K562 (cell line): ENCODE results near the gene ALDOB. TPM values are rescaled to one million over a fixed set of nuclear protein-coding genes. Genes with fewer than 3 reads are reported as not detected.

Source experiments
- ATAC-seq: fragments of 200-7000 bp; cut with Tn5 transposase; 3 replicates; pipeline ENCODE4 v1.9.1; 2020; ENCODE audit warnings: moderate library complexity
- BruUV-seq: library from RNA; stranded (reverse); fragments of 400-500 nt; replicated peaks from 2 replicates; lab custom pipeline; 2021; lab: Mats Ljungman, UMichigan
- CTCF ChIA-PET: fragments of 300-600 bp; formaldehyde crosslinking; extraction: SDS; loops from one replicate; lab custom pipeline; 2021; ENCODE audit warnings: low intra/inter-chr PET ratio; lab: Yijun Ruan, JAX
- POLR2A ChIA-PET: fragments of 300-600, 350-650 bp; sonication (Branson Sonifier 250); formaldehyde crosslinking; extraction: SDS; loops from one replicate; lab custom pipeline; 2021; ENCODE audit warnings: antibody characterized with exemption, inconsistent platforms; lab: Yijun Ruan, JAX
- DNase-seq, 4 experiments: peaks; one replicate each; pipeline versions ENCODE4 v3.0.0 to v3.0.0-alpha.2; 2011 to 2018; ENCODE audit warnings: low spot score in 3 of 4, mixed read lengths in 3 of 4; ENCODE audit errors: extremely low read depth in 1 of 4
- FAIRE-seq: peaks from 2 replicates; lab custom pipeline; 2011; peaks lifted over from hg19 to GRCh38; lab: Jason Lieb, UNC
- H2AFZ ChIP-seq: 2 replicates; pipeline ENCODE4 v1.6.0; 2011; ENCODE audit warnings: low read depth, low read length, control low read depth, inconsistent platforms
- H3K27ac ChIP-seq: fragments of 200-600 bp; 3 replicates; pipeline ENCODE4 v1.8.0; 2011; ENCODE audit warnings: low read depth, mild to moderate bottlenecking, control low read depth, inconsistent platforms, low read length, moderate library complexity, mixed read lengths; ENCODE audit errors: extremely low read depth
- H3K27me3 ChIP-seq, 2 experiments: fragments of 300-600 bp in 1 of 2; 2 replicates in 1 of 2; 3 replicates in 1 of 2; pipeline versions ENCODE4 v1.6.0 to v1.8.0; 2011; ENCODE audit warnings: inconsistent platforms in 2 of 2, low read length in 2 of 2, mild to moderate bottlenecking in 1 of 2, mixed read lengths in 1 of 2, moderate library complexity in 1 of 2; ENCODE audit not compliant: control insufficient read depth in 2 of 2, insufficient read depth in 2 of 2
- H3K36me3 ChIP-seq: fragments of 300-600 bp; 3 replicates; pipeline ENCODE4 v1.8.0; 2011; ENCODE audit warnings: mild to moderate bottlenecking, low read length, inconsistent platforms; ENCODE audit not compliant: control insufficient read depth, insufficient read depth
- H3K4me1 ChIP-seq, 2 experiments: fragments of 200-600 bp in 1 of 2; replicated peaks in 1 of 2; 2 replicates in 1 of 2; 3 replicates in 1 of 2; pipeline versions ENCODE4 v1.5.1 to v1.8.0; 2011; ENCODE audit warnings: inconsistent platforms in 2 of 2, low read length in 2 of 2, mild to moderate bottlenecking in 1 of 2, mixed read lengths in 1 of 2, moderate library complexity in 1 of 2; ENCODE audit not compliant: control insufficient read depth in 2 of 2, insufficient read depth in 2 of 2
- H3K4me2 ChIP-seq: 2 replicates; pipeline ENCODE4 v1.6.1; 2011; ENCODE audit warnings: low read length, control low read depth, inconsistent platforms, mixed read lengths; ENCODE audit not compliant: insufficient read depth
- H3K4me3 ChIP-seq: fragments of 200-600 bp; sonication (generic), shearing (Covaris generic); 2 replicates; pipeline ENCODE4 v1.5.1; 2016; ENCODE audit warnings: control low read depth, inconsistent platforms
- H3K79me2 ChIP-seq: fragments of 200-600 bp; 3 replicates; pipeline ENCODE4 v1.8.0; 2011; ENCODE audit warnings: low read length, inconsistent platforms; ENCODE audit not compliant: control insufficient read depth, insufficient read depth
- H3K9ac ChIP-seq, 2 experiments: 2 replicates each; pipeline versions ENCODE4 v1.6.0 to v1.6.1; 2011; ENCODE audit warnings: low read depth in 2 of 2, low read length in 2 of 2, control low read depth in 1 of 2, inconsistent platforms in 1 of 2, mild to moderate bottlenecking in 1 of 2, mixed read lengths in 1 of 2; ENCODE audit not compliant: insufficient read depth in 1 of 2
- H3K9me1 ChIP-seq: one replicate; pipeline ENCODE4 v1.6.0; 2011; ENCODE audit warnings: inconsistent platforms, mild to moderate bottlenecking, low read length, moderate library complexity; ENCODE audit not compliant: control insufficient read depth, insufficient read depth
- H3K9me3 ChIP-seq: replicated peaks from 2 replicates; pipeline ENCODE4 v1.5.1; 2011; ENCODE audit warnings: low read depth, low read length, inconsistent platforms; ENCODE audit not compliant: control insufficient read depth, insufficient read depth
- H4K20me1 ChIP-seq: replicated peaks from 2 replicates; pipeline ENCODE4 v1.6.1; 2011; ENCODE audit warnings: low read length, inconsistent platforms, mixed read lengths; ENCODE audit not compliant: control insufficient read depth, insufficient read depth
- ESRRA ChIP-seq: fragments of 450-650 bp; IDR thresholded peaks from 2 replicates; pipeline ENCODE4 v1.6.1; 2014; ENCODE audit warnings: low read depth, mild to moderate bottlenecking, moderate library complexity, borderline replicate concordance
- FOXA3 ChIP-seq, 2 experiments: fragments of 450-650 bp in 1 of 2; sonication (generic) in 1 of 2; formaldehyde crosslinking; IDR thresholded peaks in 1 of 2; conservative IDR thresholded peaks in 1 of 2; 2 replicates each; pipeline versions ENCODE4 v1.4.0 to v1.8.0; 2020 to 2022; ENCODE audit warnings: mild to moderate bottlenecking in 2 of 2, missing genetic modification reagents in 1 of 2
- FOXJ2 ChIP-seq: fragments of 200-800 bp; sonication (Bioruptor generic); IDR thresholded peaks from 2 replicates; pipeline ENCODE4 v1.6.1; 2016; ENCODE audit warnings: missing genetic modification characterization, missing compliant biosample characterization
- MEF2D ChIP-seq: conservative IDR thresholded peaks from 2 replicates; pipeline ENCODE4 v1.6.1; 2016; ENCODE audit warnings: low read depth, missing genetic modification characterization, missing compliant biosample characterization
- MXI1 ChIP-seq: IDR thresholded peaks from 2 replicates; pipeline ENCODE4 v1.6.1; 2011; ENCODE audit warnings: low read depth, mild to moderate bottlenecking, improper control_type of control experiment, low read length
- MYC ChIP-seq, 2 experiments: fragments of 250-450 bp in 1 of 2; sonication (Bioruptor Pico) in 1 of 2; IDR thresholded peaks; 2 replicates each; pipeline versions ENCODE4 v1.5.1 to v1.6.1; 2012 to 2021; ENCODE audit warnings: low read depth in 2 of 2, borderline replicate concordance in 1 of 2, improper control_type of control experiment in 1 of 2, low read length in 1 of 2, mild to moderate bottlenecking in 1 of 2, moderate library complexity in 1 of 2
- NFYB ChIP-seq: IDR thresholded peaks from 2 replicates; pipeline ENCODE4 v1.6.1; 2011; ENCODE audit warnings: mild to moderate bottlenecking, moderate library complexity; ENCODE audit not compliant: insufficient read length; ENCODE audit errors: extremely low read depth
- NRF1 ChIP-seq, 2 experiments: fragments of 450-650 bp; IDR thresholded peaks in 1 of 2; conservative IDR thresholded peaks in 1 of 2; 2 replicates each; pipeline ENCODE4 v1.6.1; 2014; ENCODE audit warnings: mild to moderate bottlenecking in 2 of 2
- SIX5 ChIP-seq, 2 experiments: IDR thresholded peaks; 2 replicates each; pipeline ENCODE4 v1.6.1; 2011; ENCODE audit warnings: low read length in 2 of 2, borderline replicate concordance in 1 of 2, low read depth in 1 of 2, mild to moderate bottlenecking in 1 of 2, moderate library complexity in 1 of 2; ENCODE audit not compliant: insufficient read depth in 1 of 2
- SRSF7 ChIP-seq: fragments of 200-400 bp; formaldehyde crosslinking; optimal IDR thresholded peaks from 2 replicates; pipeline ENCODE3; 2017; ENCODE audit warnings: mild to moderate bottlenecking, low read depth, low read length
- TEAD1 ChIP-seq, 2 experiments: fragments of 450-650 bp in 1 of 2; sonication (generic) in 1 of 2; formaldehyde crosslinking; IDR thresholded peaks; 2 replicates each; pipeline versions ENCODE4 v1.4.0 to v1.8.0; 2020 to 2022; ENCODE audit warnings: mild to moderate bottlenecking in 2 of 2, missing genetic modification reagents in 1 of 2
- ZBTB17 ChIP-seq: fragments of 450-650 bp; formaldehyde crosslinking; IDR thresholded peaks from 2 replicates; pipeline ENCODE4 v1.4.0; 2020; ENCODE audit warnings: mild to moderate bottlenecking
- ZNF324 ChIP-seq: fragments of 250-450 bp; sonication (Bioruptor Pico); IDR thresholded peaks from 2 replicates; pipeline ENCODE4 v1.4.0; 2020; ENCODE audit warnings: mild to moderate bottlenecking
- WGBS: fragments of 100-300 bp; shearing (Covaris generic); methylation state at CpG from one replicate; pipeline ENCODE4 v1.1.6; 2016; ENCODE audit warnings: low coverage, mixed read lengths; ENCODE audit not compliant: insufficient coverage; ENCODE audit errors: missing lambda C conversion rate; 5-methylcytosine and 5-hydroxymethylcytosine counted together
- in situ Hi-C: fragments of 300-500 bp; cut with MboI; formaldehyde crosslinking; loops from 4 replicates; pipeline ENCODE4 v1.15.0; 2018; ENCODE audit warnings: inconsistent platforms, mixed read lengths
- intact Hi-C: fragments of 100-400 bp; cut with micrococcal nuclease; formaldehyde crosslinking; loops from 2 replicates; pipeline ENCODE4 v1.14.2; 2022
- polyA plus RNA-seq, 8 experiments: library from polyadenylated mRNA; depleted of rRNA in 4 of 8; stranded (reverse) in 5 of 8; unstranded in 3 of 8; fragments of >200 nt; fragmentation: Nextera tagmentation in 2 of 8; fragmentation: Illumina TruSeq in 1 of 8; extraction: Ambion mirVana in 2 of 8; extraction: Trizol in 1 of 8; gene quantifications; 2 replicates each; pipeline versions ENCODE4 v1.2.1 to v1.2.3, GENCODE V29; 2011 to 2014; ENCODE audit warnings: inconsistent platforms in 1 of 8, missing spikeins in 1 of 8
- total RNA-seq, 7 experiments: library from RNA; depleted of rRNA in 6 of 7; stranded (reverse); fragments of >200 nt in 6 of 7; fragmentation: Illumina TruSeq in 2 of 7; extraction: Trizol in 2 of 7; gene quantifications; 2 replicates each; pipeline versions ENCODE4 v1.2.1 to v1.2.3, GENCODE V29; 2011 to 2021; ENCODE audit warnings: low replicate concordance in 1 of 7
- TF ChIP-seq, protein P1 (sequence below), 2 experiments: fragments of 450-650 bp; IDR thresholded peaks; 2 replicates each; pipeline ENCODE4 v1.6.1; 2016
- TF ChIP-seq, protein P2 (sequence below): fragments of 250-450 bp; sonication (Bioruptor Pico); IDR thresholded peaks from 2 replicates; pipeline ENCODE4 v1.5.0; 2022; ENCODE audit warnings: mild to moderate bottlenecking

Gene ALDOB
- total and polyA plus RNA-seq, 9 of the 15 experiments (the other 6 are each of a cell fraction or from before 2014, with no cell fraction given): 0.80 TPM; not detected in 8

DNA sequence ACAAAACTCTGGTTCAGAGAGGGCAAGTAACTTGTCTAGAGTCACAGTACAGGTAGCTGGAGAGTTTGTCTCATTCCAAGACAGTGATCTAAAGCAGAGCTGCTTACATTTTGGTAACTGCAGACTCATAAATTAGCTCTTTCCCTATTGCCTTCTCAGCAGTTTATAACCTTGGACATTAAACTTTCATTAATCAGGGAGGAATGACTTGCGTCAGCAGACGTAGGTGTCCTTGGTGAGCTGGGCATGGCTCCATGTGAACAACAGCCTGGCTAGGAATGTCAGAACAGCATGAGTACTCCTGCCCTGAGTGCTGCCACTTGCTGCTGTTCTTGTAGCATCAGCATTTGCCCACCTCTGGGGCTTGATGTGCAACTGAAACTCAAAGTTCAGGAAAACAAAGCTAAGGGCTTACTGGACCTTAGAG is 2.2 kb upstream of the ALDOB start:
- FAIRE-seq: no peak
- Histone ChIP-seq H3K4me1 (no peaks in the 10 kb centered on the region), H4K20me1 (no peaks in the 10 kb centered on the region), H3K4me3 (no peak overlapping the region), H3K9ac (no peak overlapping the region), H3K79me2 (no peaks in the 10 kb centered on the region)
- BruUV-seq: no TSS peak
- POLR2A ChIA-PET: interaction anchor here (1.0 kb wide), 1 partner anchor 29 kb away, joined by 3 read pairs; no protein-coding TSS in a partner anchor
- no peak for TF ChIP-seq MYC (IDR thresholded peaks at IDR 0.05; ENCODE audit: low read depth, low read length)
- no peak for TF ChIP-seq MYC (CRISPR knock-in tag; IDR thresholded peaks at IDR 0.05; ENCODE audit: borderline replicate concordance, low read depth)
- no peak for TF ChIP-seq FOXA3 (CRISPR knock-in tag; conservative IDR thresholded peaks at IDR 0.05 in 1 of 2, IDR thresholded peaks at IDR 0.05 in 1 of 2)
- TF ChIP-seq FOXJ2: no peak
- TF ChIP-seq TEAD1 (CRISPR knock-in tag; IDR thresholded peaks at IDR 0.05): no peak
- TF ChIP-seq ESRRA: no peak
- no peak for TF ChIP-seq NRF1 (conservative IDR thresholded peaks at IDR 0.05 in 1 of 2, IDR thresholded peaks at IDR 0.05 in 1 of 2)
- TF ChIP-seq NFYB: no peak
- TF ChIP-seq, protein P1, sequence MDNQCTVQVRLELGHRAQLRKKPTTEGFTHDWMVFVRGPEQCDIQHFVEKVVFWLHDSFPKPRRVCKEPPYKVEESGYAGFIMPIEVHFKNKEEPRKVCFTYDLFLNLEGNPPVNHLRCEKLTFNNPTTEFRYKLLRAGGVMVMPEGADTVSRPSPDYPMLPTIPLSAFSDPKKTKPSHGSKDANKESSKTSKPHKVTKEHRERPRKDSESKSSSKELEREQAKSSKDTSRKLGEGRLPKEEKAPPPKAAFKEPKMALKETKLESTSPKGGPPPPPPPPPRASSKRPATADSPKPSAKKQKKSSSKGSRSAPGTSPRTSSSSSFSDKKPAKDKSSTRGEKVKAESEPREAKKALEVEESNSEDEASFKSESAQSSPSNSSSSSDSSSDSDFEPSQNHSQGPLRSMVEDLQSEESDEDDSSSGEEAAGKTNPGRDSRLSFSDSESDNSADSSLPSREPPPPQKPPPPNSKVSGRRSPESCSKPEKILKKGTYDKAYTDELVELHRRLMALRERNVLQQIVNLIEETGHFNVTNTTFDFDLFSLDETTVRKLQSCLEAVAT (IDR thresholded peaks at IDR 0.05): no peak
- TF ChIP-seq ZBTB17 (CRISPR knock-in tag): no peak
- no peak for TF ChIP-seq ZNF324 (CRISPR knock-in tag)
- TF ChIP-seq SIX5 (IDR thresholded peaks at IDR 0.05; ENCODE audit: borderline replicate concordance in 1 of 2, insufficient read depth in 1 of 2, low read depth in 1 of 2, low read length in 2 of 2): no peak
- TF ChIP-seq MEF2D (tag): no peak
- no peak for TF ChIP-seq SRSF7
- TF ChIP-seq MXI1: no peak
- TF ChIP-seq, protein P2, sequence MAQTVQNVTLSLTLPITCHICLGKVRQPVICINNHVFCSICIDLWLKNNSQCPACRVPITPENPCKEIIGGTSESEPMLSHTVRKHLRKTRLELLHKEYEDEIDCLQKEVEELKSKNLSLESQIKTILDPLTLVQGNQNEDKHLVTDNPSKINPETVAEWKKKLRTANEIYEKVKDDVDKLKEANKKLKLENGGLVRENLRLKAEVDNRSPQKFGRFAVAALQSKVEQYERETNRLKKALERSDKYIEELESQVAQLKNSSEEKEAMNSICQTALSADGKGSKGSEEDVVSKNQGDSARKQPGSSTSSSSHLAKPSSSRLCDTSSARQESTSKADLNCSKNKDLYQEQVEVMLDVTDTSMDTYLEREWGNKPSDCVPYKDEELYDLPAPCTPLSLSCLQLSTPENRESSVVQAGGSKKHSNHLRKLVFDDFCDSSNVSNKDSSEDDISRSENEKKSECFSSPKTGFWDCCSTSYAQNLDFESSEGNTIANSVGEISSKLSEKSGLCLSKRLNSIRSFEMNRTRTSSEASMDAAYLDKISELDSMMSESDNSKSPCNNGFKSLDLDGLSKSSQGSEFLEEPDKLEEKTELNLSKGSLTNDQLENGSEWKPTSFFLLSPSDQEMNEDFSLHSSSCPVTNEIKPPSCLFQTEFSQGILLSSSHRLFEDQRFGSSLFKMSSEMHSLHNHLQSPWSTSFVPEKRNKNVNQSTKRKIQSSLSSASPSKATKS: no peak
- TF ChIP-seq, all 486 proteins: peak for 0
- WGBS: 15% methylated on average over 2 of the region's 2 CpGs
- ATAC-seq (no peak), DNase-seq (no peak)
- H3K9me3 ChIP-seq: no peaks in the 10 kb centered on the region
- in situ Hi-C loops: no loop called here
- H3K4me2 ChIP-seq: no peak overlapping the region
- no peak overlapping the region for H3K27ac ChIP-seq
- no peak overlapping the region for H2AFZ ChIP-seq
- intact Hi-C loops: no loop called here
- CTCF ChIA-PET: no interaction called here
- H3K27me3 ChIP-seq: peaks cover 7 to 11% of the 10 kb centered on the region in 2 experiments; a peak in 3 of 5 replicates
- no peaks in the 10 kb centered on the region for H3K36me3 ChIP-seq
- H3K9me1 ChIP-seq: no peaks in the 10 kb centered on the region
